ENCODE measurements around the gene TUBD1. TPM values are rescaled to one million over a fixed set of nuclear protein-coding genes. Genes with fewer than 3 reads are reported as not detected.
A peak's percentile ranks its signal among the peaks of the same experiment; 100 is the strongest.
"Not testable (repeated sequence)": the region's sequence is repeated elsewhere in the genome, so short reads cannot be mapped to it uniquely, and the experiment has no call there.

TUBD1 gene
- total RNA-seq, 1 donor from 2014 or later: 21.9 TPM

DNA sequence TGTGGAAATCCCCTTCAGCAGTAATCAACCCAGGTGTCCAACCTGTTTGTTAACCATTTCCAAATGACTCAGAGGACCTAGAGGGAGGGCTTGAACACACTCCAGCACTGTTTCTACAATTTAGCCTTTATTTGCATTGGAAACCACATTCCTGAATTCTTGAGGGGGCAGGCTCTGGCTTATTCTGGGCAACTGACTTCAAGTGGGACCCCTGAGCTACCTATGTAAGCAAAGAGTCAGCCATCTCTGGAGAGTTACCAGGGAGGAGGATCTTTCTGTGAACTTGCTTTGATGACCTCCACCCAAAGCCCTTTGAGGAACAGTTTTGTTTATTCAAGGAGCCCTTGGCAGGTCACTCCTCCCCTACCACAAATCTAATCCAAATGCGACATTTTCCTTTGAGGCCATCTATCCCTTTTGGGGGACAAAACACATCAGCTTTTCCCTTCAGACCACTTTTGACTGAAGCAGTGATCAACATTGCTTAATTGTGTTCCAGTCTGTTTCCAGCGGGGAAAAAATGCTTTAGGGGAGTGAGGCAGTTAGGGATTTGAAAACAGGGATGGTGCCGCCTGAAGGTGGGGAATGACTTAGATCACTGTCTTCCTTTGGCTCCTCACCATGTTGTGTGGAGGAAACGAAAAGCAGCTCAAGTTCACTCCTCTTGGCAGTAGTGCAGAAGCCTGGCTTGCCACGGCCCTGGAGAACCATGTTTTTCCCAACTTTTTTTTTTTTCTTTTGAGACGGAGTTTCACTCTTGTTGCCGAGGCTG lies 46.2 kb downstream of the TUBD1 start:
- no peaks in the 10 kb centered on the region for H3K36me3 ChIP-seq (ENCODE audit: control insufficient read depth in 3 of 3, insufficient read depth in 3 of 3, low read length in 3 of 3)
- H3K9me3 ChIP-seq (ENCODE audit: control insufficient read depth in 3 of 3, low read length in 3 of 3): no peaks in the 10 kb centered on the region
- H3K4me3 ChIP-seq (ENCODE audit: low read length in 3 of 3): peak overlapping the region in 2 of 3 donors; percentile 16 to 59
- no peaks in the 10 kb centered on the region for H3K27me3 ChIP-seq (ENCODE audit: control insufficient read depth in 3 of 3, insufficient read depth in 3 of 3, low read length in 3 of 3)
- peak overlapping the region in 2 of 3 donors; percentile 58 to 59 for H3K9ac ChIP-seq (ENCODE audit: low read depth in 1 of 3, low read length in 3 of 3)
- H3K4me1 ChIP-seq (ENCODE audit: control insufficient read depth in 3 of 3, insufficient read depth in 3 of 3, low read length in 3 of 3): peaks cover 21 to 39% (median 33%) of the 10 kb centered on the region in 3 donors
- H3K27ac ChIP-seq (ENCODE audit: low read depth, low read length): peak overlapping the region; percentile 80

DNA sequence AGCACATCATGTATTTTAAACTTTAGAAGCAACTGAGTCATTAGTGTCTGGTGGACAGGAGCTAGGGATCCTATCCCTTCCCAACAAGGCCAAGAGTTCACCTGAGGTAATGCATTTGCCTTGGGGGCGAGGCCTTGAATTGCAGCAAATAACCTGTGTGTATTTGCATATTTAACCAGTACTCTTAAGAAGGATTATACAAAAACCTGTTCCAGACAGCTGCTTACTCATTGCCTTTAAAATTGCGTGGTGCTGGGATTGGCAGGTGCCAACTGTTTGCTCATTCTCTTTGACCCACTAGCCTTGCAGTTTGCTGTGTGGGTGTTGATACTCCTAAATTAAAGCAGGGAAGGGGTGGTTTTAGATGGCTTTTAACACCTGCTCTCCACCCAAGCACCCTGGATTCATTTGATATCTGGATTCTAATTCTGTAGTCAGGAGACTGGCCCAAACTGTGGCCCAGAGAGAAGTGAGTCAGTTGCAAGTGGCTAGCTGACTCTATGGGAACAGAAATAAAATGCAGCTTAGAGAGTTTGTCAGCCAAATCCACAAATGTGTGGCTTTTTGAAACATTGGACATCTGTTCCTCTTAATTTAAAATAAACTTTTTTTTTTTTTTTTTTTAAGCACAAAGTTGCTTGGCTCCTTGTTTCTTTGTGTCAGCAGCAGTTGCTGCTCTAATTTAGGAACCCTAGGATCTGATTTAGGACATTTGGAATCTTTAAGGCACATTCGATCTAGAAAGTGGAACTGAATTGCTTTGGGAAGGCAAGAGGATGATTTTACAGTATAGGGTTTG lies 46.9 kb downstream of the TUBD1 start:
- peaks cover 18 to 36% (median 29%) of the 10 kb centered on the region in 3 donors for H3K4me1 ChIP-seq (ENCODE audit: control insufficient read depth in 3 of 3, insufficient read depth in 3 of 3, low read length in 3 of 3)
- H3K9me3 ChIP-seq (ENCODE audit: control insufficient read depth in 3 of 3, low read length in 3 of 3): no peaks in the 10 kb centered on the region
- peak overlapping the region; percentile 80 for H3K27ac ChIP-seq (ENCODE audit: low read depth, low read length)
- peak overlapping the region in 2 of 3 donors; percentile 16 to 59 for H3K4me3 ChIP-seq (ENCODE audit: low read length in 3 of 3)
- peaks cover 0 to 4% (median under 1%) of the 10 kb centered on the region in 3 donors for H3K36me3 ChIP-seq (ENCODE audit: control insufficient read depth in 3 of 3, insufficient read depth in 3 of 3, low read length in 3 of 3)
- H3K9ac ChIP-seq (ENCODE audit: low read depth in 1 of 3, low read length in 3 of 3): peak overlapping the region in 2 of 3 donors; percentile 58 to 72
- no peaks in the 10 kb centered on the region for H3K27me3 ChIP-seq (ENCODE audit: control insufficient read depth in 3 of 3, insufficient read depth in 3 of 3, low read length in 3 of 3)

DNA sequence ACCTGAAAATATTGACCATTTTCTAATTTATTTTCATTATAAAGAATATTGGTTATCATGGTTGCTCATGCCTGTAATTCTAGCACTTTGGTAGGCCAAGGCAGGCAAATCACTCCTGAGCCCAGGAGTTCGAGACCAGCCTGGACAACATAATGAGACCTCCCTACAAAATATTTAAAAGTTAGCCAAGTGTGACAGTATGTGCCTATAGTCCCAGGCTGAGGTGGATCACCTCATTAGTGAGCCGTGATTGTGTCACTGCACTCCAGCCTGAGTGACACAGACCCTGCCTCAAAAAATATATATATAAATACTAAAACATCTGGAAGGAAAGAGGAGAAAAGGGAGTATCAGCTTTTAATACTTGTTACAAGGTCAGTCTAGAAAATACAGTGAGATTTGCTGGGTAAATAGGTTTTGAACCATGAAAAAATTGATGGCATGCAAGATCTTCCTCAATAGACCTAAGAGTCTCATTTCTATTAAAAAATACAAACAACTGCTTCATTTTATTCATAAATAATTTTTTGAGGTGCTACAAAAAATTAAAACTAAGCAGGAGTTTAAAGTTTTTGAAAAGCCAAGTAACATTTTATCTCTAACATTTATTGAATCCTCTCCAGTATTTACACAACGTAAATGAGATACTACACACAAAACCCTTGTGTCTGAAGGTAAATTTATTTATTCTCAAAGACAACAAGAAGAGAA lies 47.7 kb downstream of the TUBD1 start:
- H3K4me3 ChIP-seq (ENCODE audit: low read length in 3 of 3): no peak overlapping the region
- peak overlapping the region; percentile 80 for H3K27ac ChIP-seq (ENCODE audit: low read depth, low read length)
- peaks cover 18 to 38% (median 30%) of the 10 kb centered on the region in 3 donors for H3K4me1 ChIP-seq (ENCODE audit: control insufficient read depth in 3 of 3, insufficient read depth in 3 of 3, low read length in 3 of 3)

GRCh38 chr17:59842901-59843652 lies 49.7 kb downstream of the TUBD1 start:
- Histone ChIP-seq H3K4me3 (ENCODE audit: low read length in 3 of 3) (no peak overlapping the region), H3K27ac (ENCODE audit: low read depth, low read length) (peak overlapping the region; percentile 98), H3K9ac (ENCODE audit: low read depth in 1 of 3, low read length in 3 of 3) (no peak overlapping the region)

More for the DNA sequence above, 47.7 kb downstream of the TUBD1 start:
- H3K27me3 ChIP-seq (ENCODE audit: control insufficient read depth in 3 of 3, insufficient read depth in 3 of 3, low read length in 3 of 3): no peaks in the 10 kb centered on the region
- H3K9me3 ChIP-seq (ENCODE audit: control insufficient read depth in 3 of 3, low read length in 3 of 3): no peaks in the 10 kb centered on the region
- peak overlapping the region in 1 of 3 donors; percentile 72 for H3K9ac ChIP-seq (ENCODE audit: low read depth in 1 of 3, low read length in 3 of 3)
- H3K36me3 ChIP-seq (ENCODE audit: control insufficient read depth in 3 of 3, insufficient read depth in 3 of 3, low read length in 3 of 3): peaks cover 0 to 8% (median 4%) of the 10 kb centered on the region in 3 donors

DNA sequence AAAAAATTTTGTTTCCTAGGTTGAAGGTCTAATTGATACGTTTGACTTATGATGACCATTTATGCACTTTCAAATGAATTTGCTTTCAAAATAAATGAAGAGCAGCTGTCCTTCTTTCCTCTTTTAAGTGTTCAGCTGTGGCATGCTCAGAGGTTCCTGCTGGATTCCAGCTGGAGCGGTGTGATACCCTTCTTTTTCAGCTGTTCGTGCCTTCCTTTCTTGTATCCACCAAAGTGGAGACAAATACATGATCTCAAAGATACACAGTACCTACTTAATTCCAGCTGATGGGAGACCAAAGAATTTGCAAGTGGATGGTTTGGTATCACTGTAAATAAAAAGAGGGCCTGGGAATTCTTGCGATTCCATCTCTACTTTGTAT lies 50.9 kb downstream of the TUBD1 start:
- not testable (repeated sequence) for H3K4me3 ChIP-seq (ENCODE audit: low read length in 3 of 3); H3K9me3 ChIP-seq (ENCODE audit: control insufficient read depth in 3 of 3, low read length in 3 of 3); H3K27me3 ChIP-seq (ENCODE audit: control insufficient read depth in 3 of 3, insufficient read depth in 3 of 3, low read length in 3 of 3); H3K9ac ChIP-seq (ENCODE audit: low read depth in 1 of 3, low read length in 3 of 3)
- Histone ChIP-seq H3K4me1 (ENCODE audit: control insufficient read depth in 3 of 3, insufficient read depth in 3 of 3, low read length in 3 of 3) (peaks cover 16 to 34% (median 32%) of the 10 kb centered on the region in 3 donors), H3K27ac (ENCODE audit: low read depth, low read length) (peak overlapping the region; percentile 98), H3K36me3 (ENCODE audit: control insufficient read depth in 3 of 3, insufficient read depth in 3 of 3, low read length in 3 of 3) (peaks cover 0 to 13% (median 9%) of the 10 kb centered on the region in 3 donors)

More at GRCh38 chr17:59842901-59843652, 49.7 kb downstream of the TUBD1 start:
- Histone ChIP-seq H3K9me3 (ENCODE audit: control insufficient read depth in 3 of 3, low read length in 3 of 3) (no peaks in the 10 kb centered on the region), H3K4me1 (ENCODE audit: control insufficient read depth in 3 of 3, insufficient read depth in 3 of 3, low read length in 3 of 3) (peaks cover 20 to 41% (median 38%) of the 10 kb centered on the region in 3 donors), H3K27me3 (ENCODE audit: control insufficient read depth in 3 of 3, insufficient read depth in 3 of 3, low read length in 3 of 3) (no peaks in the 10 kb centered on the region), H3K36me3 (ENCODE audit: control insufficient read depth in 3 of 3, insufficient read depth in 3 of 3, low read length in 3 of 3) (peaks cover 0 to 13% (median 9%) of the 10 kb centered on the region in 3 donors)

DNA sequence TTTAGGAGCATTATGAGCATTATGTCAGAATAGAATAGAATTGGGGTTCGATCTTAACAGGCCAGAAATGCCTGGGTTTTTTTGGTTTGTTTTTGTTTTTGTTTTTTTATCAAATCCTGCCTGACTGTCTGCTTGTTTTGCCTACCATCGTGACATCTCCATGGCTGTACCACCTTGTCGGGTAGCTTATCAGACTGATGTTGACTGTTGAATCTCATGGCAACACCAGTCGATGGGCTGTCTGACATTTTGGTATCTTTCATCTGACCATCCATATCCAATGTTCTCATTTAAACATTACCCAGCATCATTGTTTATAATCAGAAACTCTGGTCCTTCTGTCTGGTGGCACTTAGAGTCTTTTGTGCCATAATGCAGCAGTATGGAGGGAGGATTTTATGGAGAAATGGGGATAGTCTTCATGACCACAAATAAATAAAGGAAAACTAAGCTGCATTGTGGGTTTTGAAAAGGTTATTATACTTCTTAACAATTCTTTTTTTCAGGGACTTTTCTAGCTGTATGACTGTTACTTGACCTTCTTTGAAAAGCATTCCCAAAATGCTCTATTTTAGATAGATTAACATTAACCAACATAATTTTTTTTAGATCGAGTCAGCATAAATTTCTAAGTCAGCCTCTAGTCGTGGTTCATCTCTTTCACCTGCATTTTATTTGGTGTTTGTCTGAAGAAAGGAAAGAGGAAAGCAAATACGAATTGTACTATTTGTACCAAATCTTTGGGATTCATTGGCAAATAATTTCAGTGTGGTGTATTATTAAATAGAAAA lies 51.5 kb downstream of the TUBD1 start:
- Histone ChIP-seq H3K27ac (ENCODE audit: low read depth, low read length) (peak overlapping the region; percentile 98), H3K4me3 (ENCODE audit: low read length in 3 of 3) (peak overlapping the region in 2 of 3 donors; percentile 77 to 87), H3K36me3 (ENCODE audit: control insufficient read depth in 3 of 3, insufficient read depth in 3 of 3, low read length in 3 of 3) (peaks cover 0 to 13% (median 9%) of the 10 kb centered on the region in 3 donors), H3K9ac (ENCODE audit: low read depth in 1 of 3, low read length in 3 of 3) (peak overlapping the region in 2 of 3 donors; percentile 73 to 87), H3K4me1 (ENCODE audit: control insufficient read depth in 3 of 3, insufficient read depth in 3 of 3, low read length in 3 of 3) (peaks cover 10 to 28% (median 26%) of the 10 kb centered on the region in 3 donors)
- H3K27me3 ChIP-seq (ENCODE audit: control insufficient read depth in 3 of 3, insufficient read depth in 3 of 3, low read length in 3 of 3); H3K9me3 ChIP-seq (ENCODE audit: control insufficient read depth in 3 of 3, low read length in 3 of 3): not testable (repeated sequence)

- Histone ChIP-seq H3K9me3 (ENCODE audit: control insufficient read depth in 3 of 3, low read length in 3 of 3) (no peaks in the 10 kb centered on the region), H3K36me3 (ENCODE audit: control insufficient read depth in 3 of 3, insufficient read depth in 3 of 3, low read length in 3 of 3) (peaks cover 0 to 13% (median 9%) of the 10 kb centered on the region in 3 donors), H3K4me3 (ENCODE audit: low read length in 3 of 3) (peak overlapping the region in 2 of 3 donors; percentile 77 to 87), H3K4me1 (ENCODE audit: control insufficient read depth in 3 of 3, insufficient read depth in 3 of 3, low read length in 3 of 3) (peaks cover 4 to 21% (median 18%) of the 10 kb centered on the region in 3 donors), H3K9ac (ENCODE audit: low read depth in 1 of 3, low read length in 3 of 3) (peak overlapping the region; percentile 17 to 87 (median 73)), H3K27me3 (ENCODE audit: control insufficient read depth in 3 of 3, insufficient read depth in 3 of 3, low read length in 3 of 3) (no peaks in the 10 kb centered on the region), H3K27ac (ENCODE audit: low read depth, low read length) (peak overlapping the region; percentile 98)
These were observed 52.2 kb downstream of the TUBD1 start for GRCh38 chr17:59840329-59841090.

- peak overlapping the region; percentile 40 to 87 (median 87) for H3K9ac ChIP-seq (ENCODE audit: low read depth in 1 of 3, low read length in 3 of 3)
- H3K36me3 ChIP-seq (ENCODE audit: control insufficient read depth in 3 of 3, insufficient read depth in 3 of 3, low read length in 3 of 3): peaks cover 0 to 13% (median 9%) of the 10 kb centered on the region in 3 donors
- H3K27me3 ChIP-seq (ENCODE audit: control insufficient read depth in 3 of 3, insufficient read depth in 3 of 3, low read length in 3 of 3): no peaks in the 10 kb centered on the region
- H3K4me3 ChIP-seq (ENCODE audit: low read length in 3 of 3): peak overlapping the region; percentile 69 to 87 (median 77)
- H3K4me1 ChIP-seq (ENCODE audit: control insufficient read depth in 3 of 3, insufficient read depth in 3 of 3, low read length in 3 of 3): peaks cover 2 to 19% (median 11%) of the 10 kb centered on the region in 3 donors
- no peaks in the 10 kb centered on the region for H3K9me3 ChIP-seq (ENCODE audit: control insufficient read depth in 3 of 3, low read length in 3 of 3)
- H3K27ac ChIP-seq (ENCODE audit: low read depth, low read length): peak overlapping the region; percentile 98
These were observed 53.0 kb downstream of the TUBD1 start for GRCh38 chr17:59839651-59840328.
